ENCODE results near the gene C1orf35. TPM values are rescaled to one million over a fixed set of nuclear protein-coding genes. Genes with fewer than 3 reads are reported as not detected.

Gene C1orf35
- total and polyA plus RNA-seq, 7 experiments from 2014 or later, result 16.8 to 33.0 (median 27.8) TPM

- H3K36me3 Mint-ChIP-seq, result peaks cover 0 to 4% (median 0%) of the 10 kb centered on the region in 5 donors
- H3K9me3 Mint-ChIP-seq, result peaks cover 0 to 3% (median 0%) of the 10 kb centered on the region in 11 donors
- H3K27ac Mint-ChIP-seq, result no peak overlapping the region
- H3K4me1 Mint-ChIP-seq, result peaks cover 6 to 11% (median 7%) of the 10 kb centered on the region in 7 donors
- ChIA-PET POLR2A (interaction anchor here (1.1 kb wide), 1 partner anchor 19 kb away, joined by 3 read pairs; the partner anchor contains the start of gene ARF1), CTCF (no interaction called here)
- H3K27me3 Mint-ChIP-seq, result peaks cover 10 to 26% (median 17%) of the 10 kb centered on the region in 5 donors
- H3K36me3 ChIP-seq (ENCODE audit: control insufficient read depth in 2 of 3, insufficient read depth in 3 of 3, low read length in 3 of 3), result no peaks in the 10 kb centered on the region
- no peak overlapping the region for H3K27ac ChIP-seq (ENCODE audit: low read depth, low read length)
- no peak overlapping the region for H3K4me3 ChIP-seq (ENCODE audit: low read length)
- peaks cover 9 to 49% of the 10 kb centered on the region in 2 donors for H3K27me3 ChIP-seq (ENCODE audit: control insufficient read depth in 2 of 2, insufficient read depth in 2 of 2, low read length in 2 of 2)
- ATAC-seq (no peak), DNase-seq (no peak)
- intact Hi-C loops (cut with micrococcal nuclease), result no loop called here
- no peaks in the 10 kb centered on the region for H3K9me3 ChIP-seq (ENCODE audit: control insufficient read depth in 2 of 3, low read length in 3 of 3)
- peaks cover 5 to 19% of the 10 kb centered on the region in 2 donors for H3K4me1 ChIP-seq (ENCODE audit: control insufficient read depth in 2 of 2, insufficient read depth in 2 of 2, low read length in 2 of 2)
- no peak overlapping the region for H3K4me3 Mint-ChIP-seq
These were observed 39.6 kb downstream of the C1orf35 start for GRCh38 chr1:228063251-228064191.

- DNase-seq, result no peak
- Histone ChIP-seq H3K27me3 (ENCODE audit: control insufficient read depth in 2 of 2, insufficient read depth in 2 of 2, low read length in 2 of 2) (peaks cover 9 to 49% of the 10 kb centered on the region in 2 donors), H3K27ac (ENCODE audit: low read depth, low read length) (no peak overlapping the region), H3K4me3 (ENCODE audit: low read length) (no peak overlapping the region), H3K4me1 (ENCODE audit: control insufficient read depth in 2 of 2, insufficient read depth in 2 of 2, low read length in 2 of 2) (peaks cover 5 to 19% of the 10 kb centered on the region in 2 donors), H3K9me3 (ENCODE audit: control insufficient read depth in 2 of 3, low read length in 3 of 3) (no peaks in the 10 kb centered on the region), H3K36me3 (ENCODE audit: control insufficient read depth in 2 of 3, insufficient read depth in 3 of 3, low read length in 3 of 3) (no peaks in the 10 kb centered on the region)
- Mint-ChIP-seq H3K9me3 (peaks cover 0 to 3% (median 0%) of the 10 kb centered on the region in 11 donors), H3K27ac (no peak overlapping the region), H3K27me3 (peaks cover 14 to 32% (median 23%) of the 10 kb centered on the region in 5 donors), H3K36me3 (peaks cover 0 to 4% (median 0%) of the 10 kb centered on the region in 5 donors), H3K4me3 (no peak overlapping the region), H3K4me1 (peaks cover 6 to 15% (median 7%) of the 10 kb centered on the region in 7 donors)
- ChIA-PET CTCF (no interaction called here), POLR2A (interaction anchor here (1.1 kb wide), 1 partner anchor 19 kb away, joined by 3 read pairs; the partner anchor contains the start of gene ARF1)
- ATAC-seq, result no peak
- intact Hi-C loops (cut with micrococcal nuclease), result no loop called here
These were observed 40.3 kb downstream of the C1orf35 start for GRCh38 chr1:228062812-228063211.

- Histone ChIP-seq H3K4me1 (ENCODE audit: control insufficient read depth in 2 of 2, insufficient read depth in 2 of 2, low read length in 2 of 2) (peaks cover 5 to 19% of the 10 kb centered on the region in 2 donors), H3K4me3 (ENCODE audit: low read length) (no peak overlapping the region), H3K27me3 (ENCODE audit: control insufficient read depth in 2 of 2, insufficient read depth in 2 of 2, low read length in 2 of 2) (peaks cover 9 to 46% of the 10 kb centered on the region in 2 donors), H3K27ac (ENCODE audit: low read depth, low read length) (no peak overlapping the region), H3K36me3 (ENCODE audit: control insufficient read depth in 2 of 3, insufficient read depth in 3 of 3, low read length in 3 of 3) (no peaks in the 10 kb centered on the region), H3K9me3 (ENCODE audit: control insufficient read depth in 2 of 3, low read length in 3 of 3) (no peaks in the 10 kb centered on the region)
- CTCF ChIA-PET, result no interaction called here
- DNase-seq (no peak), ATAC-seq (no peak)
- intact Hi-C loops (cut with micrococcal nuclease), result no loop called here
- peaks cover 0 to 4% (median 0%) of the 10 kb centered on the region in 5 donors for H3K36me3 Mint-ChIP-seq
- POLR2A ChIA-PET, result interaction anchor here (1.1 kb wide), 1 partner anchor 20 kb away, joined by 3 read pairs; the partner anchor contains the start of gene ARF1
- H3K27ac Mint-ChIP-seq, result no peak overlapping the region
- peaks cover 14 to 36% (median 27%) of the 10 kb centered on the region in 5 donors for H3K27me3 Mint-ChIP-seq
- no peak overlapping the region for H3K4me3 Mint-ChIP-seq
- H3K9me3 Mint-ChIP-seq, result peaks cover 0 to 3% (median 0%) of the 10 kb centered on the region in 11 donors
- H3K4me1 Mint-ChIP-seq, result peaks cover 6 to 15% (median 7%) of the 10 kb centered on the region in 7 donors
These were observed 40.9 kb downstream of the C1orf35 start for GRCh38 chr1:228062085-228062791.

- Mint-ChIP-seq H3K36me3 (peaks cover 0 to 4% (median 0%) of the 10 kb centered on the region in 5 donors), H3K27me3 (peaks cover 14 to 37% (median 28%) of the 10 kb centered on the region in 5 donors), H3K27ac (peak overlapping the region in 1 of 9 donors; percentile 52), H3K4me1 (peaks cover 6 to 15% (median 7%) of the 10 kb centered on the region in 7 donors), H3K4me3 (peak overlapping the region in 8 of 10 donors; percentile 5 to 74 (median 52)), H3K9me3 (peaks cover 0 to 3% (median 0%) of the 10 kb centered on the region in 11 donors)
- ATAC-seq (no peak), DNase-seq (no peak)
- Histone ChIP-seq H3K27me3 (ENCODE audit: control insufficient read depth in 2 of 2, insufficient read depth in 2 of 2, low read length in 2 of 2) (peaks cover 9 to 42% of the 10 kb centered on the region in 2 donors), H3K4me1 (ENCODE audit: control insufficient read depth in 2 of 2, insufficient read depth in 2 of 2, low read length in 2 of 2) (peaks cover 5 to 19% of the 10 kb centered on the region in 2 donors), H3K4me3 (ENCODE audit: low read length) (no peak overlapping the region), H3K27ac (ENCODE audit: low read depth, low read length) (no peak overlapping the region), H3K9me3 (ENCODE audit: control insufficient read depth in 2 of 3, low read length in 3 of 3) (no peaks in the 10 kb centered on the region), H3K36me3 (ENCODE audit: control insufficient read depth in 2 of 3, insufficient read depth in 3 of 3, low read length in 3 of 3) (no peaks in the 10 kb centered on the region)
- CTCF ChIA-PET, result no interaction called here
- intact Hi-C loops (cut with micrococcal nuclease), result no loop called here
- POLR2A ChIA-PET, result interaction anchor here (1.7 kb wide), 1 partner anchor 18 kb away, joined by 4 read pairs; no protein-coding TSS in a partner anchor
These were observed 41.6 kb downstream of the C1orf35 start for GRCh38 chr1:228061411-228062084.

- ATAC-seq, result no peak
- Mint-ChIP-seq H3K27me3 (peaks cover 19 to 46% (median 33%) of the 10 kb centered on the region in 5 donors), H3K4me1 (peaks cover 6 to 15% (median 7%) of the 10 kb centered on the region in 7 donors), H3K27ac (peak overlapping the region in 2 of 9 donors; percentile 52 to 86), H3K4me3 (peak overlapping the region; percentile 5 to 74 (median 54)), H3K36me3 (peaks cover 0 to 4% (median 0%) of the 10 kb centered on the region in 5 donors), H3K9me3 (peaks cover 0 to 3% (median 0%) of the 10 kb centered on the region in 11 donors)
- peaks cover 5 to 19% of the 10 kb centered on the region in 2 donors for H3K4me1 ChIP-seq (ENCODE audit: control insufficient read depth in 2 of 2, insufficient read depth in 2 of 2, low read length in 2 of 2)
- no peak for DNase-seq
- no peak overlapping the region for H3K27ac ChIP-seq (ENCODE audit: low read depth, low read length)
- peaks cover 9 to 38% of the 10 kb centered on the region in 2 donors for H3K27me3 ChIP-seq (ENCODE audit: control insufficient read depth in 2 of 2, insufficient read depth in 2 of 2, low read length in 2 of 2)
- H3K4me3 ChIP-seq (ENCODE audit: low read length), result no peak overlapping the region
- H3K9me3 ChIP-seq (ENCODE audit: control insufficient read depth in 2 of 3, low read length in 3 of 3), result no peaks in the 10 kb centered on the region
- H3K36me3 ChIP-seq (ENCODE audit: control insufficient read depth in 2 of 3, insufficient read depth in 3 of 3, low read length in 3 of 3), result no peaks in the 10 kb centered on the region
- ChIA-PET CTCF (interaction anchor here (0.6 kb wide), 1 partner anchor 68 kb away, joined by 3 read pairs; no protein-coding TSS in a partner anchor), POLR2A (interaction anchor here (1.7 kb wide), 1 partner anchor 19 kb away, joined by 4 read pairs; no protein-coding TSS in a partner anchor)
- intact Hi-C loops (cut with micrococcal nuclease), result loop anchor here in 1 of 2 donors (1.0 kb wide), 1 partner anchor 272 kb away; no protein-coding TSS in a partner anchor
These were observed 42.5 kb downstream of the C1orf35 start for GRCh38 chr1:228060458-228061190.
